ENCODE measurements around the gene SLC2A6. TPM values are rescaled to one million over a fixed set of nuclear protein-coding genes. Genes with fewer than 3 reads are reported as not detected.

The SLC2A6 gene
- total RNA-seq, 1 experiment from 2014 or later: 20.5 TPM

GRCh38 chr9:133487331-133487725, 8.4 kb upstream of the SLC2A6 start:
- Histone ChIP-seq H3K4me2 (ENCODE audit: low read length) (no peak overlapping the region), H3K4me3 (ENCODE audit: low read length) (no peak overlapping the region), H3K27me3 (ENCODE audit: low read length) (no peaks in the 10 kb centered on the region), H3F3A (ENCODE audit: low read length, unreplicated experiment) (no peaks in the 10 kb centered on the region), H3K9me2 (replicated peaks; ENCODE audit: low read length) (no peaks in the 10 kb centered on the region), H3K9ac (ENCODE audit: low read length) (no peak overlapping the region), H3K79me2 (ENCODE audit: low read length) (no peaks in the 10 kb centered on the region), H3K9me3 (ENCODE audit: low read length) (no peaks in the 10 kb centered on the region), H4K20me1 (ENCODE audit: low read length) (no peaks in the 10 kb centered on the region), H2AFZ (ENCODE audit: low read length) (no peak overlapping the region), H3K27ac (ENCODE audit: low read length) (no peak overlapping the region), H3K4me1 (ENCODE audit: insufficient read depth, low read length) (peaks cover 16% of the 10 kb centered on the region), H3K36me3 (ENCODE audit: low read depth, low read length) (no peaks in the 10 kb centered on the region; the same call in 1 of the 2 replicates)
- intact Hi-C loops (cut with micrococcal nuclease): loop anchor here (5.0 kb wide), 2 partner anchors 130 to 300 kb away; partner anchors contain the start of genes SURF1 and SURF2
- TF ChIP-seq EZH2 (IDR thresholded peaks at IDR 0.05; ENCODE audit: low read length, unreplicated experiment) (no peak), EZH2phosphoT487 (IDR thresholded peaks at IDR 0.05; ENCODE audit: borderline replicate concordance, low read length) (no peak), CTCF (conservative IDR thresholded peaks at IDR 0.05; ENCODE audit: low read depth, low read length) (no peak)
- ATAC-seq (no peak), DNase-seq (no peak)
- CTCF ChIA-PET: interaction anchor here (0.7 to 1.1 kb wide), 3 partner anchors 64 to 299 kb away, joined by 3 to 4 read pairs (median 4); no protein-coding TSS in a partner anchor
- BruUV-seq (replicated peaks): no TSS peak
- POLR2A ChIA-PET (ENCODE audit: unreplicated experiment): no interaction called here

- Histone ChIP-seq H3K9me2 (replicated peaks; ENCODE audit: low read length) (no peaks in the 10 kb centered on the region), H3K4me1 (ENCODE audit: insufficient read depth, low read length) (peaks cover 16% of the 10 kb centered on the region), H3K4me3 (ENCODE audit: low read length) (no peak overlapping the region), H3K9me3 (ENCODE audit: low read length) (no peaks in the 10 kb centered on the region), H3K79me2 (ENCODE audit: low read length) (no peaks in the 10 kb centered on the region), H4K20me1 (ENCODE audit: low read length) (no peaks in the 10 kb centered on the region), H3F3A (ENCODE audit: low read length, unreplicated experiment) (no peaks in the 10 kb centered on the region), H3K4me2 (ENCODE audit: low read length) (peak overlapping the region; percentile 56), H3K27ac (ENCODE audit: low read length) (no peak overlapping the region), H2AFZ (ENCODE audit: low read length) (no peak overlapping the region), H3K27me3 (ENCODE audit: low read length) (no peaks in the 10 kb centered on the region), H3K36me3 (ENCODE audit: low read depth, low read length) (no peaks in the 10 kb centered on the region; the same call in 1 of the 2 replicates), H3K9ac (ENCODE audit: low read length) (no peak overlapping the region)
- ATAC-seq (peak; percentile 14; the same call in 1 of the 2 replicates), DNase-seq (no peak)
- BruUV-seq (replicated peaks): no TSS peak
- ChIA-PET POLR2A (ENCODE audit: unreplicated experiment) (no interaction called here), CTCF (interaction anchor here (1.0 kb wide), 2 partner anchors 129 to 300 kb away, joined by 3 to 6 read pairs; partner anchors contain the start of genes SURF1 and SURF2)
- TF ChIP-seq EZH2 (IDR thresholded peaks at IDR 0.05; ENCODE audit: low read length, unreplicated experiment) (no peak), CTCF (conservative IDR thresholded peaks at IDR 0.05; ENCODE audit: low read depth, low read length) (no peak), EZH2phosphoT487 (IDR thresholded peaks at IDR 0.05; ENCODE audit: borderline replicate concordance, low read length) (no peak)
- intact Hi-C loops (cut with micrococcal nuclease): loop anchor here (1.0 to 5.0 kb wide), 3 partner anchors 79 to 298 kb away; partner anchors contain the start of genes SURF1 and SURF2
These were observed 6.8 kb upstream of the SLC2A6 start for GRCh38 chr9:133485531-133486260.

All from PC-3 (cell line).